Measurements from ENCODE around the gene LRRC32. TPM values are rescaled to one million over a fixed set of nuclear protein-coding genes. Genes with fewer than 3 reads are reported as not detected.
"Not testable (repeated sequence)": the region's sequence is repeated elsewhere in the genome, so short reads cannot be mapped to it uniquely, and the experiment has no call there.

LRRC32 gene
- total RNA-seq, 1 donor from 2014 or later = 111 TPM

- intact Hi-C loops (cut with DNase I) = no loop called here
- Histone ChIP-seq H3K27me3 (no peaks in the 10 kb centered on the region), H3K27ac (no peak overlapping the region), H3K4me3 (no peak overlapping the region), H3K9me3 (no peaks in the 10 kb centered on the region), H3K36me3 (no peaks in the 10 kb centered on the region), H3K4me1 (peaks cover 9% of the 10 kb centered on the region)
- no peak for ATAC-seq
- TF ChIP-seq CTCF (IDR thresholded peaks at IDR 0.05) = no peak
- peak; percentile 52 for DNase-seq
Observed at GRCh38 chr11:76622493-76623094, 48.0 kb downstream of the LRRC32 start.

- ATAC-seq (no peak), DNase-seq (no peak)
- H3K27ac ChIP-seq = no peak overlapping the region
Observed at GRCh38 chr11:76621868-76622267, 48.7 kb downstream of the LRRC32 start.

GRCh38 chr11:76621466-76621865 is 49.1 kb downstream of the LRRC32 start:
- Histone ChIP-seq H3K27me3 (no peaks in the 10 kb centered on the region), H3K4me1 (no peaks in the 10 kb centered on the region), H3K4me3 (no peak overlapping the region), H3K9me3 (no peaks in the 10 kb centered on the region), H3K27ac (no peak overlapping the region), H3K36me3 (no peaks in the 10 kb centered on the region)
- no peak for TF ChIP-seq CTCF (IDR thresholded peaks at IDR 0.05)
- intact Hi-C loops (cut with DNase I) = no loop called here
- DNase-seq = no peak
- ATAC-seq = no peak

More at GRCh38 chr11:76621868-76622267, 48.7 kb downstream of the LRRC32 start:
- Histone ChIP-seq H3K4me3 (no peak overlapping the region), H3K9me3 (no peaks in the 10 kb centered on the region), H3K36me3 (no peaks in the 10 kb centered on the region), H3K4me1 (peaks cover 2% of the 10 kb centered on the region), H3K27me3 (no peaks in the 10 kb centered on the region)
- intact Hi-C loops (cut with DNase I) = no loop called here
- no peak for TF ChIP-seq CTCF (IDR thresholded peaks at IDR 0.05)

GRCh38 chr11:76620489-76620888 is 50.1 kb downstream of the LRRC32 start:
- H3K27me3 ChIP-seq = no peaks in the 10 kb centered on the region
- H3K36me3 ChIP-seq = no peaks in the 10 kb centered on the region
- no peak for DNase-seq
- no peak overlapping the region for H3K27ac ChIP-seq
- TF ChIP-seq CTCF (IDR thresholded peaks at IDR 0.05) = no peak
- H3K4me1 ChIP-seq = no peaks in the 10 kb centered on the region
- intact Hi-C loops (cut with DNase I) = no loop called here
- H3K4me3 ChIP-seq = no peak overlapping the region
- ATAC-seq = no peak
- no peaks in the 10 kb centered on the region for H3K9me3 ChIP-seq

GRCh38 chr11:76619801-76620200 is 50.7 kb downstream of the LRRC32 start:
- not testable (repeated sequence) for H3K27me3 ChIP-seq, H3K4me3 ChIP-seq, DNase-seq, H3K27ac ChIP-seq, H3K9me3 ChIP-seq, H3K4me1 ChIP-seq, ATAC-seq, H3K36me3 ChIP-seq
- intact Hi-C loops (cut with DNase I) = loop anchor here (10.0 kb wide), 1 partner anchor 45 kb away; no protein-coding TSS in a partner anchor

GRCh38 chr11:76617553-76618265 is 52.8 kb downstream of the LRRC32 start:
- Histone ChIP-seq H3K4me1 (no peaks in the 10 kb centered on the region), H3K27me3 (no peaks in the 10 kb centered on the region), H3K9me3 (no peaks in the 10 kb centered on the region), H3K36me3 (no peaks in the 10 kb centered on the region), H3K4me3 (no peak overlapping the region), H3K27ac (no peak overlapping the region)
- ATAC-seq (no peak), DNase-seq (no peak)
- intact Hi-C loops (cut with DNase I) = loop anchor here (10.0 kb wide), 1 partner anchor 47 kb away; no protein-coding TSS in a partner anchor
- no peak for TF ChIP-seq CTCF (IDR thresholded peaks at IDR 0.05)

Data from upper lobe of right lung (tissue), 1 donor.